ENCODE results near the gene PRLH. TPM values are rescaled to one million over a fixed set of nuclear protein-coding genes. Genes with fewer than 3 reads are reported as not detected.

The PRLH gene, protein sequence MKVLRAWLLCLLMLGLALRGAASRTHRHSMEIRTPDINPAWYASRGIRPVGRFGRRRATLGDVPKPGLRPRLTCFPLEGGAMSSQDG
- total RNA-seq (2022; extraction: Qiagen RNA extraction; ENCODE audit: low read depth), result not detected in 5 replicates

GRCh38 chr2:237566401-237567235 is at the start of gene PRLH:
PRLH (plus strand) TSS chr2:237566574; CDS start chr2:237566574, 0 bp downstream.

GRCh38 chr2:237590272-237591140 is 24.1 kb downstream of the PRLH start, which contains the start of gene RAB17:
RAB17 (minus strand) TSS chr2:237590734; CDS start chr2:237586154, 4,580 bp downstream.

Other genes starting within 250 kb of the PRLH start
- 0.03 to 0.11 TPM (median 0.09 TPM) in 5 replicates for gene COL6A3, start 152.4 kb upstream of the PRLH start, total RNA-seq (2022; extraction: Qiagen RNA extraction; ENCODE audit: low read depth)
- gene MLPH, start 79.3 kb upstream of the PRLH start, total RNA-seq (2022; extraction: Qiagen RNA extraction; ENCODE audit: low read depth), result 180 to 294 TPM (median 277 TPM) in 5 replicates
- gene RAB17, start 24.2 kb downstream of the PRLH start, total RNA-seq (2022; extraction: Qiagen RNA extraction; ENCODE audit: low read depth), result 0.05 to 0.10 TPM (median 0.10 TPM) in 3 of 5 replicates, not detected in the others
- 77.0 to 105 TPM (median 99.1 TPM) in 5 replicates for gene LRRFIP1, start 61.0 kb downstream of the PRLH start, total RNA-seq (2022; extraction: Qiagen RNA extraction; ENCODE audit: low read depth)
- 0.07 to 0.33 TPM (median 0.21 TPM) in 5 replicates for gene RBM44, start 232.2 kb downstream of the PRLH start, total RNA-seq (2022; extraction: Qiagen RNA extraction; ENCODE audit: low read depth)